ENCODE results near the gene COPB1.

COPB1 gene

GRCh38 chr11:14435717-14436512 is 63.7 kb downstream of the COPB1 start:
- peaks cover 13% of the 10 kb centered on the region for H3K36me3 Mint-ChIP-seq (ENCODE audit: low read depth)
- peak overlapping the region; percentile 25 for H3K4me3 Mint-ChIP-seq
- H3K27ac Mint-ChIP-seq, result peak overlapping the region; percentile 28
- DNase-seq (ENCODE audit: low spot score), result no peak
- peaks cover 10% of the 10 kb centered on the region for H3K27me3 Mint-ChIP-seq (ENCODE audit: low read depth)
- H3K4me1 Mint-ChIP-seq (ENCODE audit: low read depth), result peaks cover 35% of the 10 kb centered on the region
- H3K9me3 Mint-ChIP-seq, result peaks cover 7% of the 10 kb centered on the region

- peaks cover 7% of the 10 kb centered on the region for H3K9me3 Mint-ChIP-seq
- H3K36me3 Mint-ChIP-seq (ENCODE audit: low read depth), result peaks cover 5% of the 10 kb centered on the region
- no peak overlapping the region for H3K4me3 Mint-ChIP-seq
- no peaks in the 10 kb centered on the region for H3K4me1 Mint-ChIP-seq (ENCODE audit: low read depth)
- H3K27ac Mint-ChIP-seq, result no peak overlapping the region
- no peak for DNase-seq (ENCODE audit: low spot score)
- no peaks in the 10 kb centered on the region for H3K27me3 Mint-ChIP-seq (ENCODE audit: low read depth)
These were observed 74.0 kb downstream of the COPB1 start for GRCh38 chr11:14425621-14426020.

GRCh38 chr11:14424096-14424495 is 75.5 kb downstream of the COPB1 start:
- no peaks in the 10 kb centered on the region for H3K36me3 Mint-ChIP-seq (ENCODE audit: low read depth)
- DNase-seq (ENCODE audit: low spot score), result no peak

GRCh38 chr11:14423633-14424032 is 76.0 kb downstream of the COPB1 start:
- Mint-ChIP-seq H3K27ac (no peak overlapping the region), H3K4me3 (no peak overlapping the region), H3K4me1 (ENCODE audit: low read depth) (peaks cover 2% of the 10 kb centered on the region), H3K27me3 (ENCODE audit: low read depth) (no peaks in the 10 kb centered on the region), H3K9me3 (no peaks in the 10 kb centered on the region), H3K36me3 (ENCODE audit: low read depth) (no peaks in the 10 kb centered on the region)
- no peak for DNase-seq (ENCODE audit: low spot score)

More at GRCh38 chr11:14424096-14424495, 75.5 kb downstream of the COPB1 start:
- H3K4me1 Mint-ChIP-seq (ENCODE audit: low read depth), result peaks cover 2% of the 10 kb centered on the region
- no peaks in the 10 kb centered on the region for H3K9me3 Mint-ChIP-seq
- H3K4me3 Mint-ChIP-seq, result no peak overlapping the region
- H3K27me3 Mint-ChIP-seq (ENCODE audit: low read depth), result no peaks in the 10 kb centered on the region
- H3K27ac Mint-ChIP-seq, result no peak overlapping the region

- H3K27ac Mint-ChIP-seq, result no peak overlapping the region
- no peaks in the 10 kb centered on the region for H3K9me3 Mint-ChIP-seq
- no peaks in the 10 kb centered on the region for H3K27me3 Mint-ChIP-seq (ENCODE audit: low read depth)
- no peak for DNase-seq (ENCODE audit: low spot score)
- H3K36me3 Mint-ChIP-seq (ENCODE audit: low read depth), result no peaks in the 10 kb centered on the region
- no peak overlapping the region for H3K4me3 Mint-ChIP-seq
- H3K4me1 Mint-ChIP-seq (ENCODE audit: low read depth), result peaks cover 5% of the 10 kb centered on the region
These were observed 76.8 kb downstream of the COPB1 start for GRCh38 chr11:14422814-14423182.

- no peak for DNase-seq (ENCODE audit: low spot score)
- Mint-ChIP-seq H3K36me3 (ENCODE audit: low read depth) (no peaks in the 10 kb centered on the region), H3K4me1 (ENCODE audit: low read depth) (peaks cover 9% of the 10 kb centered on the region), H3K9me3 (no peaks in the 10 kb centered on the region), H3K27me3 (ENCODE audit: low read depth) (no peaks in the 10 kb centered on the region), H3K27ac (no peak overlapping the region), H3K4me3 (no peak overlapping the region)
These were observed 77.4 kb downstream of the COPB1 start for GRCh38 chr11:14422052-14422813.

- no peaks in the 10 kb centered on the region for H3K9me3 Mint-ChIP-seq
- no peak for DNase-seq (ENCODE audit: low spot score)
- no peak overlapping the region for H3K27ac Mint-ChIP-seq
- no peaks in the 10 kb centered on the region for H3K27me3 Mint-ChIP-seq (ENCODE audit: low read depth)
- no peaks in the 10 kb centered on the region for H3K36me3 Mint-ChIP-seq (ENCODE audit: low read depth)
- H3K4me3 Mint-ChIP-seq, result no peak overlapping the region
- H3K4me1 Mint-ChIP-seq (ENCODE audit: low read depth), result peaks cover 21% of the 10 kb centered on the region
These were observed 79.4 kb downstream of the COPB1 start for GRCh38 chr11:14420223-14420622.

- H3K9me3 Mint-ChIP-seq, result no peaks in the 10 kb centered on the region
- H3K36me3 Mint-ChIP-seq (ENCODE audit: low read depth), result no peaks in the 10 kb centered on the region
- H3K4me3 Mint-ChIP-seq, result no peak overlapping the region
- no peaks in the 10 kb centered on the region for H3K27me3 Mint-ChIP-seq (ENCODE audit: low read depth)
- H3K4me1 Mint-ChIP-seq (ENCODE audit: low read depth), result peaks cover 31% of the 10 kb centered on the region
- DNase-seq (ENCODE audit: low spot score), result no peak
- H3K27ac Mint-ChIP-seq, result no peak overlapping the region
These were observed 80.7 kb downstream of the COPB1 start for GRCh38 chr11:14418801-14419417.

- H3K27me3 Mint-ChIP-seq (ENCODE audit: low read depth), result no peaks in the 10 kb centered on the region
- no peak for DNase-seq (ENCODE audit: low spot score)
- no peak overlapping the region for H3K4me3 Mint-ChIP-seq
- H3K27ac Mint-ChIP-seq, result no peak overlapping the region
- no peaks in the 10 kb centered on the region for H3K36me3 Mint-ChIP-seq (ENCODE audit: low read depth)
- H3K9me3 Mint-ChIP-seq, result no peaks in the 10 kb centered on the region
- peaks cover 41% of the 10 kb centered on the region for H3K4me1 Mint-ChIP-seq (ENCODE audit: low read depth)
These were observed 81.8 kb downstream of the COPB1 start for GRCh38 chr11:14417617-14418374.

- DNase-seq (ENCODE audit: low spot score), result no peak
- peak overlapping the region; percentile 29 for H3K27ac Mint-ChIP-seq
- H3K9me3 Mint-ChIP-seq, result no peaks in the 10 kb centered on the region
- H3K4me1 Mint-ChIP-seq (ENCODE audit: low read depth), result peaks cover 45% of the 10 kb centered on the region
- no peaks in the 10 kb centered on the region for H3K36me3 Mint-ChIP-seq (ENCODE audit: low read depth)
- no peaks in the 10 kb centered on the region for H3K27me3 Mint-ChIP-seq (ENCODE audit: low read depth)
- no peak overlapping the region for H3K4me3 Mint-ChIP-seq
These were observed 82.4 kb downstream of the COPB1 start for GRCh38 chr11:14417186-14417585.

- Mint-ChIP-seq H3K27ac (peak overlapping the region; percentile 81), H3K4me1 (ENCODE audit: low read depth) (peaks cover 56% of the 10 kb centered on the region), H3K36me3 (ENCODE audit: low read depth) (no peaks in the 10 kb centered on the region), H3K27me3 (ENCODE audit: low read depth) (no peaks in the 10 kb centered on the region), H3K9me3 (no peaks in the 10 kb centered on the region), H3K4me3 (peak overlapping the region; percentile 66)
- DNase-seq (ENCODE audit: low spot score), result peak; percentile 87
These were observed 84.8 kb downstream of the COPB1 start for GRCh38 chr11:14414470-14415461.

- Mint-ChIP-seq H3K36me3 (ENCODE audit: low read depth) (no peaks in the 10 kb centered on the region), H3K9me3 (no peaks in the 10 kb centered on the region), H3K27ac (no peak overlapping the region), H3K4me1 (ENCODE audit: low read depth) (peaks cover 55% of the 10 kb centered on the region), H3K27me3 (ENCODE audit: low read depth) (no peaks in the 10 kb centered on the region), H3K4me3 (no peak overlapping the region)
- no peak for DNase-seq (ENCODE audit: low spot score)
These were observed 86.1 kb downstream of the COPB1 start for GRCh38 chr11:14413307-14414069.

All from T-helper 2 cell treated with Interferon-gamma antibody and Interleukin-4, amounts not matched to agents 5 μg/mL and 100 μg/mL, for 36 hours (primary cell).